ELR (cell line): ENCODE results near the gene IQCE.

Experiments
- DNase-seq: peaks from one replicate; pipeline ENCODE4 v3.0.0-alpha.2; 2015; ENCODE audit warnings: low read depth

Gene IQCE

GRCh38 chr7:2619116-2619515, 60.3 kb downstream of the IQCE start:
- DNase-seq, result peak; percentile 33

GRCh38 chr7:2621061-2621828, 62.5 kb downstream of the IQCE start:
- peak; percentile 23 for DNase-seq

GRCh38 chr7:2621948-2622640, 63.3 kb downstream of the IQCE start:
- DNase-seq, result no peak

GRCh38 chr7:2622869-2623697, 64.3 kb downstream of the IQCE start:
- DNase-seq, result no peak

GRCh38 chr7:2623698-2624014, 64.9 kb downstream of the IQCE start:
- no peak for DNase-seq

- no peak for DNase-seq
Measured at GRCh38 chr7:2624293-2624886, 65.6 kb downstream of the IQCE start.

GRCh38 chr7:2626498-2627117, 67.8 kb downstream of the IQCE start:
- DNase-seq, result no peak

GRCh38 chr7:2627258-2628129, 68.7 kb downstream of the IQCE start:
- no peak for DNase-seq

- no peak for DNase-seq
Measured at GRCh38 chr7:2628130-2628482, 69.3 kb downstream of the IQCE start.

GRCh38 chr7:2628891-2629290, 70.1 kb downstream of the IQCE start:
- no peak for DNase-seq

- DNase-seq, result peak; percentile 55
Measured at GRCh38 chr7:2629746-2630681, 71.2 kb downstream of the IQCE start.

- no peak for DNase-seq
Measured at GRCh38 chr7:2631946-2632732, 73.4 kb downstream of the IQCE start, which contains the start of gene TTYH3. Gene TTYH3, plus strand, starts transcription at chr7:2631986. Its CDS starts 170 bp downstream, at chr7:2632156.

- peak; percentile 74 for DNase-seq
Measured at GRCh38 chr7:2632733-2633537, 74.2 kb downstream of the IQCE start.

GRCh38 chr7:2633538-2634266, 74.9 kb downstream of the IQCE start:
- peak; percentile 94 for DNase-seq

GRCh38 chr7:2634267-2635145, 75.7 kb downstream of the IQCE start:
- no peak for DNase-seq

GRCh38 chr7:2635148-2635668, 76.4 kb downstream of the IQCE start:
- DNase-seq, result no peak
